Activated T-helper 17 cell treated with anti-CD3 and anti-CD28 coated beads, Interleukin-2, amount 50 U/mL, for 72 hours (primary cell): Measurements from ENCODE around the gene SH3D21. TPM values are rescaled to one million over a fixed set of nuclear protein-coding genes. Genes with fewer than 3 reads are reported as not detected.

Experiments used
- total RNA-seq, 2 donors: library from RNA; stranded (reverse); gene quantifications; one replicate each; pipeline ENCODE4 v1.2.3, GENCODE V29; 2022

Gene SH3D21
- total RNA-seq, 2 donors from 2014 or later, result 24.4 to 245 TPM

Other genes starting within 250 kb of the SH3D21 start
- gene TEKT2, start 222.3 kb upstream of the SH3D21 start, total RNA-seq, result under 1 TPM; 0.26 to 0.64 TPM
- 10 to 100 TPM; 50.0 to 50.8 TPM for gene ADPRS, start 217.5 kb upstream of the SH3D21 start, total RNA-seq
- under 1 TPM in 1 of 2 donors, not detected in 1; 0.08 TPM for gene COL8A2, start 181.1 kb upstream of the SH3D21 start, total RNA-seq
- 10 to 100 TPM; 47.8 to 72.6 TPM for gene TRAPPC3, start 156.9 kb upstream of the SH3D21 start, total RNA-seq
- 100 to 1,000 TPM in 1 of 2 donors, 10 to 100 TPM in 1; 97.9 to 164 TPM for gene MAP7D1, start 150.2 kb upstream of the SH3D21 start, total RNA-seq
- 100 to 1,000 TPM; 115 to 152 TPM for gene THRAP3, start 81.9 kb upstream of the SH3D21 start, total RNA-seq
- gene EVA1B, start 17.3 kb downstream of the SH3D21 start, total RNA-seq, result 1 to 10 TPM; 2.5 to 5.6 TPM
- 10 to 100 TPM; 44.1 to 56.8 TPM for gene STK40, start 79.6 kb downstream of the SH3D21 start, total RNA-seq
- gene LSM10, start 91.5 kb downstream of the SH3D21 start, total RNA-seq, result 10 to 100 TPM; 24.6 to 59.6 TPM
- gene OSCP1, start 144.1 kb downstream of the SH3D21 start, total RNA-seq, result 1 to 10 TPM; 1.5 to 1.8 TPM
- 100 to 1,000 TPM in 1 of 2 donors, 10 to 100 TPM in 1; 57.3 to 128 TPM for gene MRPS15, start 158.0 kb downstream of the SH3D21 start, total RNA-seq
- under 1 TPM in 1 of 2 donors, not detected in 1; 0.90 TPM for gene CSF3R, start 176.5 kb downstream of the SH3D21 start, total RNA-seq